HEK293 (cell line): ENCODE measurements around the gene SDC1.
A peak's percentile ranks its signal among the peaks of the same experiment; 100 is the strongest.

ENCODE experiments used
- KLF1 ChIP-seq: fragments of 450-650 bp; formaldehyde crosslinking; IDR thresholded peaks from 2 replicates; pipeline ENCODE4 v1.5.1; 2016; ENCODE audit warnings: missing biosample characterization, missing genetic modification characterization
- KLF8 ChIP-seq: fragments of 450-650 bp; formaldehyde crosslinking; IDR thresholded peaks from 2 replicates; pipeline ENCODE4 v1.5.1; 2016; ENCODE audit warnings: missing biosample characterization, missing genetic modification characterization
- OVOL3 ChIP-seq: fragments of 450-650 bp; formaldehyde crosslinking; IDR thresholded peaks from 2 replicates; pipeline ENCODE4 v1.5.1; 2016; ENCODE audit warnings: missing biosample characterization, missing genetic modification characterization
- SETDB1 ChIP-seq: IDR thresholded peaks from one replicate; pipeline ENCODE4 v1.6.1; 2017; ENCODE audit warnings: mild to moderate bottlenecking, low read length, moderate library complexity, mixed read lengths; ENCODE audit not compliant: insufficient read length
- TCF7L2 ChIP-seq: IDR thresholded peaks from 2 replicates; pipeline ENCODE4 v1.6.1; 2011; ENCODE audit warnings: low read depth, mild to moderate bottlenecking, inconsistent platforms, low read length, moderate library complexity, borderline replicate concordance
- ZBTB20 ChIP-seq: fragments of 450-650 bp; formaldehyde crosslinking; IDR thresholded peaks from 2 replicates; pipeline ENCODE4 v1.5.1; 2016; ENCODE audit warnings: missing biosample characterization, missing genetic modification characterization
- ZBTB21 ChIP-seq: fragments of 450-650 bp; formaldehyde crosslinking; IDR thresholded peaks from 2 replicates; pipeline ENCODE4 v1.5.1; 2017; ENCODE audit warnings: missing biosample characterization, missing genetic modification characterization
- ZEB2 ChIP-seq: fragments of 450-650 bp; formaldehyde crosslinking; IDR thresholded peaks from 2 replicates; pipeline ENCODE4 v1.5.1; 2016; ENCODE audit warnings: missing biosample characterization, missing genetic modification characterization
- ZFHX2 ChIP-seq: fragments of 450-650 bp; formaldehyde crosslinking; conservative IDR thresholded peaks from 2 replicates; pipeline ENCODE4 v1.5.1; 2016; ENCODE audit warnings: missing biosample characterization, missing genetic modification characterization
- ZNF140 ChIP-seq: fragments of 450-650 bp; formaldehyde crosslinking; IDR thresholded peaks from 2 replicates; pipeline ENCODE4 v1.5.1; 2016; ENCODE audit warnings: missing biosample characterization, missing genetic modification characterization
- ZNF211 ChIP-seq: fragments of 450-650 bp; formaldehyde crosslinking; IDR thresholded peaks from 2 replicates; pipeline ENCODE4 v1.5.1; 2016; ENCODE audit warnings: low read depth, missing biosample characterization, missing genetic modification characterization
- ZNF266 ChIP-seq: fragments of 450-650 bp; formaldehyde crosslinking; IDR thresholded peaks from 2 replicates; pipeline ENCODE4 v1.5.1; 2016; ENCODE audit warnings: missing biosample characterization, missing genetic modification characterization, low read depth
- ZNF324 ChIP-seq: fragments of 450-650 bp; formaldehyde crosslinking; IDR thresholded peaks from 2 replicates; pipeline ENCODE4 v1.5.1; 2016; ENCODE audit warnings: missing biosample characterization, missing genetic modification characterization
- ZNF544 ChIP-seq: fragments of 450-650 bp; formaldehyde crosslinking; IDR thresholded peaks from 2 replicates; pipeline ENCODE4 v1.5.0; 2017; ENCODE audit warnings: missing biosample characterization, missing genetic modification characterization
- ZNF549 ChIP-seq: fragments of 450-650 bp; IDR thresholded peaks from 2 replicates; pipeline ENCODE4 v1.5.1; 2018; ENCODE audit warnings: missing biosample characterization, missing genetic modification characterization, mild to moderate bottlenecking, inconsistent platforms, moderate library complexity
- ZNF571 ChIP-seq: fragments of 450-650 bp; formaldehyde crosslinking; IDR thresholded peaks from 2 replicates; pipeline ENCODE4 v1.5.0; 2017; ENCODE audit warnings: missing biosample characterization, missing genetic modification characterization
- ZNF792 ChIP-seq: fragments of 450-650 bp; formaldehyde crosslinking; IDR thresholded peaks from 2 replicates; pipeline ENCODE4 v1.5.1; 2016; ENCODE audit warnings: missing biosample characterization, missing genetic modification characterization
- ZSCAN16 ChIP-seq: fragments of 450-650 bp; formaldehyde crosslinking; IDR thresholded peaks from 2 replicates; pipeline ENCODE4 v1.5.1; 2016; ENCODE audit warnings: missing biosample characterization, missing genetic modification characterization
- ZXDB ChIP-seq: fragments of 450-650 bp; formaldehyde crosslinking; IDR thresholded peaks from 2 replicates; pipeline ENCODE4 v1.5.1; 2016; ENCODE audit warnings: missing biosample characterization, missing genetic modification characterization
- TF ChIP-seq, protein P1 (sequence below): fragments of 450-650 bp; formaldehyde crosslinking; IDR thresholded peaks from 2 replicates; pipeline ENCODE4 v1.5.1; 2016; ENCODE audit warnings: missing biosample characterization, missing genetic modification characterization
- TF ChIP-seq, protein P2 (sequence below): fragments of 450-650 bp; formaldehyde crosslinking; IDR thresholded peaks from 2 replicates; pipeline ENCODE4 v1.5.1; 2016; ENCODE audit warnings: missing biosample characterization, missing genetic modification characterization
- TF ChIP-seq, protein P3 (sequence below): fragments of 450-650 bp; formaldehyde crosslinking; IDR thresholded peaks from 2 replicates; pipeline ENCODE4 v1.5.1; 2017; ENCODE audit warnings: missing biosample characterization, missing genetic modification characterization
- TF ChIP-seq, protein P4 (sequence below): fragments of 450-650 bp; formaldehyde crosslinking; IDR thresholded peaks from 2 replicates; pipeline ENCODE4 v1.5.1; 2016; ENCODE audit warnings: missing biosample characterization, missing genetic modification characterization, borderline replicate concordance
- TF ChIP-seq, protein P5 (sequence below): fragments of 450-650 bp; formaldehyde crosslinking; IDR thresholded peaks from 2 replicates; pipeline ENCODE4 v1.5.1; 2016; ENCODE audit warnings: missing biosample characterization, missing genetic modification characterization
- TF ChIP-seq, protein P6 (sequence below): fragments of 450-650 bp; formaldehyde crosslinking; IDR thresholded peaks from 2 replicates; pipeline ENCODE4 v1.5.1; 2016; ENCODE audit warnings: missing biosample characterization, missing genetic modification characterization
- TF ChIP-seq, protein P7 (sequence below): fragments of 450-650 bp; formaldehyde crosslinking; IDR thresholded peaks from 2 replicates; pipeline ENCODE4 v1.5.1; 2017; ENCODE audit warnings: missing biosample characterization, missing genetic modification characterization

Gene SDC1

DNA sequence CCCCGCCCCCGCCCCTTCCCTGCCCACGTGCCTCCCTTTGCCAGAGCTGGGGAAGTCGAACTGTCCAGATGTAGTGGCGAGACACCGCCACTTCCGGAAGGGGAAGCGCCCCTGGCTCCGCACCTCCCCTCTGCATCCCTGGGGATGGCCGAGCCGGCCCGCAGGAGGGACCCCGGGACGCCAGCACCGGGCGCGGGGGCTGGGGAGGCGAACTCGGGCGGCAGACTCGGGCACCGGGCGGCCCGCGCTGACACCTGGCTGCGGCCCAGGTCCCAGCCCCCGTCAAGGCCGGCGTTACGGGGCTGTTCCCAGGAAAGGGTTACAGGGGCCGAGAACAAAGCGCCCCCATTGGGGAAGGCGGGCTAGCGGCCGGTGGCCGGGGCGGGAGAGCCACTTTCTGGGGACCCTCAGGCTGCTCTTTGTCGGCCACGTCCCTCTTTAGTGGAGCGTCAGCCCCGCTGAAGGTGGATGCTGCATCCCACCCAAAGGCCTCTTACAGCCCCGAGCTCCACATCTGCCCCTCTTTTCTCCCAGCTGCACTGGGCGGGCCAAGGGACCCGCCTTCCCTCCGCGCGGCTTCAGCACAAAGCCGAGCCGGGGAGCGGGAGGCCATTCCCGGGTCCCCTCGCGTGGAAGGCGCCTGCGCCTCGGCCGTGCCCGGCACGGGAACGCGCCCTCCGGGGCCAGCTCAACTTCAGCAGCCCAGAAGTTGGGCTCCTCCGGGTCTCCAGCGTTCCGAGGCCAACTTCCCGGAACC is 1.3 kb downstream of the SDC1 start (continued):
- TF ChIP-seq, protein P1, sequence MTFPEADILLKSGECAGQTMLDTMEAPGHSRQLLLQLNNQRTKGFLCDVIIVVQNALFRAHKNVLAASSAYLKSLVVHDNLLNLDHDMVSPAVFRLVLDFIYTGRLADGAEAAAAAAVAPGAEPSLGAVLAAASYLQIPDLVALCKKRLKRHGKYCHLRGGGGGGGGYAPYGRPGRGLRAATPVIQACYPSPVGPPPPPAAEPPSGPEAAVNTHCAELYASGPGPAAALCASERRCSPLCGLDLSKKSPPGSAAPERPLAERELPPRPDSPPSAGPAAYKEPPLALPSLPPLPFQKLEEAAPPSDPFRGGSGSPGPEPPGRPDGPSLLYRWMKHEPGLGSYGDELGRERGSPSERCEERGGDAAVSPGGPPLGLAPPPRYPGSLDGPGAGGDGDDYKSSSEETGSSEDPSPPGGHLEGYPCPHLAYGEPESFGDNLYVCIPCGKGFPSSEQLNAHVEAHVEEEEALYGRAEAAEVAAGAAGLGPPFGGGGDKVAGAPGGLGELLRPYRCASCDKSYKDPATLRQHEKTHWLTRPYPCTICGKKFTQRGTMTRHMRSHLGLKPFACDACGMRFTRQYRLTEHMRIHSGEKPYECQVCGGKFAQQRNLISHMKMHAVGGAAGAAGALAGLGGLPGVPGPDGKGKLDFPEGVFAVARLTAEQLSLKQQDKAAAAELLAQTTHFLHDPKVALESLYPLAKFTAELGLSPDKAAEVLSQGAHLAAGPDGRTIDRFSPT = 0 out of 2 replicates have a peak, but pooled peaks have one; percentile 16
- TF ChIP-seq OVOL3 (tag by site-specific recombination) = no peak
- no peak for TF ChIP-seq SETDB1
- TF ChIP-seq ZNF792 = no peak
- TF ChIP-seq, protein P2, sequence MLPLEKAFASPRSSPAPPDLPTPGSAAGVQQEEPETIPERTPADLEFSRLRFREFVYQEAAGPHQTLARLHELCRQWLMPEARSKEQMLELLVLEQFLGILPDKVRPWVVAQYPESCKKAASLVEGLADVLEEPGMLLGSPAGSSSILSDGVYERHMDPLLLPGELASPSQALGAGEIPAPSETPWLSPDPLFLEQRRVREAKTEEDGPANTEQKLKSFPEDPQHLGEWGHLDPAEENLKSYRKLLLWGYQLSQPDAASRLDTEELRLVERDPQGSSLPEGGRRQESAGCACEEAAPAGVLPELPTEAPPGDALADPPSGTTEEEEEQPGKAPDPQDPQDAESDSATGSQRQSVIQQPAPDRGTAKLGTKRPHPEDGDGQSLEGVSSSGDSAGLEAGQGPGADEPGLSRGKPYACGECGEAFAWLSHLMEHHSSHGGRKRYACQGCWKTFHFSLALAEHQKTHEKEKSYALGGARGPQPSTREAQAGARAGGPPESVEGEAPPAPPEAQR (tag by site-specific recombination) = no peak
- TF ChIP-seq, protein P3, sequence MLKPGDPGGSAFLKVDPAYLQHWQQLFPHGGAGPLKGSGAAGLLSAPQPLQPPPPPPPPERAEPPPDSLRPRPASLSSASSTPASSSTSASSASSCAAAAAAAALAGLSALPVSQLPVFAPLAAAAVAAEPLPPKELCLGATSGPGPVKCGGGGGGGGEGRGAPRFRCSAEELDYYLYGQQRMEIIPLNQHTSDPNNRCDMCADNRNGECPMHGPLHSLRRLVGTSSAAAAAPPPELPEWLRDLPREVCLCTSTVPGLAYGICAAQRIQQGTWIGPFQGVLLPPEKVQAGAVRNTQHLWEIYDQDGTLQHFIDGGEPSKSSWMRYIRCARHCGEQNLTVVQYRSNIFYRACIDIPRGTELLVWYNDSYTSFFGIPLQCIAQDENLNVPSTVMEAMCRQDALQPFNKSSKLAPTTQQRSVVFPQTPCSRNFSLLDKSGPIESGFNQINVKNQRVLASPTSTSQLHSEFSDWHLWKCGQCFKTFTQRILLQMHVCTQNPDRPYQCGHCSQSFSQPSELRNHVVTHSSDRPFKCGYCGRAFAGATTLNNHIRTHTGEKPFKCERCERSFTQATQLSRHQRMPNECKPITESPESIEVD = no peak
- no peak for TF ChIP-seq ZNF324 (tag by site-specific recombination)
- no peak for TF ChIP-seq ZNF211
- no peak for TF ChIP-seq ZNF571 (tag by site-specific recombination)
- TF ChIP-seq ZNF140 (tag by site-specific recombination) = no peak
- 0 out of 2 replicates have a peak, but pooled peaks have one; percentile 40 for TF ChIP-seq ZXDB (tag by site-specific recombination)
- no peak; the same call in 1 of the 2 replicates for TF ChIP-seq KLF1 (tag by site-specific recombination)
- TF ChIP-seq ZNF266 (tag by site-specific recombination) = no peak
- no peak for TF ChIP-seq ZNF549 (tag by site-specific recombination)
- no peak for TF ChIP-seq KLF8 (tag by site-specific recombination)
- TF ChIP-seq ZBTB21 (tag by site-specific recombination) = no peak
- TF ChIP-seq TCF7L2 = no peak
- TF ChIP-seq ZSCAN16 (tag by site-specific recombination) = no peak
- TF ChIP-seq, protein P4, sequence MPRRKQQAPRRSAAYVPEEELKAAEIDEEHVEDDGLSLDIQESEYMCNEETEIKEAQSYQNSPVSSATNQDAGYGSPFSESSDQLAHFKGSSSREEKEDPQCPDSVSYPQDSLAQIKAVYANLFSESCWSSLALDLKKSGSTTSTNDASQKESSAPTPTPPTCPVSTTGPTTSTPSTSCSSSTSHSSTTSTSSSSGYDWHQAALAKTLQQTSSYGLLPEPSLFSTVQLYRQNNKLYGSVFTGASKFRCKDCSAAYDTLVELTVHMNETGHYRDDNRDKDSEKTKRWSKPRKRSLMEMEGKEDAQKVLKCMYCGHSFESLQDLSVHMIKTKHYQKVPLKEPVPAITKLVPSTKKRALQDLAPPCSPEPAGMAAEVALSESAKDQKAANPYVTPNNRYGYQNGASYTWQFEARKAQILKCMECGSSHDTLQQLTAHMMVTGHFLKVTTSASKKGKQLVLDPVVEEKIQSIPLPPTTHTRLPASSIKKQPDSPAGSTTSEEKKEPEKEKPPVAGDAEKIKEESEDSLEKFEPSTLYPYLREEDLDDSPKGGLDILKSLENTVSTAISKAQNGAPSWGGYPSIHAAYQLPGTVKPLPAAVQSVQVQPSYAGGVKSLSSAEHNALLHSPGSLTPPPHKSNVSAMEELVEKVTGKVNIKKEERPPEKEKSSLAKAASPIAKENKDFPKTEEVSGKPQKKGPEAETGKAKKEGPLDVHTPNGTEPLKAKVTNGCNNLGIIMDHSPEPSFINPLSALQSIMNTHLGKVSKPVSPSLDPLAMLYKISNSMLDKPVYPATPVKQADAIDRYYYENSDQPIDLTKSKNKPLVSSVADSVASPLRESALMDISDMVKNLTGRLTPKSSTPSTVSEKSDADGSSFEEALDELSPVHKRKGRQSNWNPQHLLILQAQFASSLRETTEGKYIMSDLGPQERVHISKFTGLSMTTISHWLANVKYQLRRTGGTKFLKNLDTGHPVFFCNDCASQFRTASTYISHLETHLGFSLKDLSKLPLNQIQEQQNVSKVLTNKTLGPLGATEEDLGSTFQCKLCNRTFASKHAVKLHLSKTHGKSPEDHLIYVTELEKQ (tag by site-specific recombination) = no peak
- TF ChIP-seq, protein P5, sequence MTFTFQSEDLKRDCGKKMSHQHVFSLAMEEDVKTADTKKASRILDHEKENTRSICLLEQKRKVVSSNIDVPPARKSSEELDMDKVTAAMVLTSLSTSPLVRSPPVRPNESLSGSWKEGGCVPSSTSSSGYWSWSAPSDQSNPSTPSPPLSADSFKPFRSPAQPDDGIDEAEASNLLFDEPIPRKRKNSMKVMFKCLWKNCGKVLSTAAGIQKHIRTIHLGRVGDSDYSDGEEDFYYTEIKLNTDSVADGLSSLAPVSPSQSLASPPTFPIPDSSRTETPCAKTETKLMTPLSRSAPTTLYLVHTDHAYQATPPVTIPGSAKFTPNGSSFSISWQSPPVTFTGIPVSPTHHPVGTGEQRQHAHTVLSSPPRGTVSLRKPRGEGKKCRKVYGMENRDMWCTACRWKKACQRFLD (tag by site-specific recombination) = no peak
- TF ChIP-seq ZBTB20 (tag by site-specific recombination) = peak; percentile 88; the same call in 1 of the 2 replicates
- TF ChIP-seq ZFHX2 (tag by site-specific recombination) = peak; percentile 69
- TF ChIP-seq, protein P6, sequence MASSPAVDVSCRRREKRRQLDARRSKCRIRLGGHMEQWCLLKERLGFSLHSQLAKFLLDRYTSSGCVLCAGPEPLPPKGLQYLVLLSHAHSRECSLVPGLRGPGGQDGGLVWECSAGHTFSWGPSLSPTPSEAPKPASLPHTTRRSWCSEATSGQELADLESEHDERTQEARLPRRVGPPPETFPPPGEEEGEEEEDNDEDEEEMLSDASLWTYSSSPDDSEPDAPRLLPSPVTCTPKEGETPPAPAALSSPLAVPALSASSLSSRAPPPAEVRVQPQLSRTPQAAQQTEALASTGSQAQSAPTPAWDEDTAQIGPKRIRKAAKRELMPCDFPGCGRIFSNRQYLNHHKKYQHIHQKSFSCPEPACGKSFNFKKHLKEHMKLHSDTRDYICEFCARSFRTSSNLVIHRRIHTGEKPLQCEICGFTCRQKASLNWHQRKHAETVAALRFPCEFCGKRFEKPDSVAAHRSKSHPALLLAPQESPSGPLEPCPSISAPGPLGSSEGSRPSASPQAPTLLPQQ (tag by site-specific recombination) = no peak
- TF ChIP-seq ZNF544 (tag by site-specific recombination) = no peak
- no peak; the same call in 1 of the 2 replicates for TF ChIP-seq ZEB2 (tag by site-specific recombination)
- TF ChIP-seq, protein P7, sequence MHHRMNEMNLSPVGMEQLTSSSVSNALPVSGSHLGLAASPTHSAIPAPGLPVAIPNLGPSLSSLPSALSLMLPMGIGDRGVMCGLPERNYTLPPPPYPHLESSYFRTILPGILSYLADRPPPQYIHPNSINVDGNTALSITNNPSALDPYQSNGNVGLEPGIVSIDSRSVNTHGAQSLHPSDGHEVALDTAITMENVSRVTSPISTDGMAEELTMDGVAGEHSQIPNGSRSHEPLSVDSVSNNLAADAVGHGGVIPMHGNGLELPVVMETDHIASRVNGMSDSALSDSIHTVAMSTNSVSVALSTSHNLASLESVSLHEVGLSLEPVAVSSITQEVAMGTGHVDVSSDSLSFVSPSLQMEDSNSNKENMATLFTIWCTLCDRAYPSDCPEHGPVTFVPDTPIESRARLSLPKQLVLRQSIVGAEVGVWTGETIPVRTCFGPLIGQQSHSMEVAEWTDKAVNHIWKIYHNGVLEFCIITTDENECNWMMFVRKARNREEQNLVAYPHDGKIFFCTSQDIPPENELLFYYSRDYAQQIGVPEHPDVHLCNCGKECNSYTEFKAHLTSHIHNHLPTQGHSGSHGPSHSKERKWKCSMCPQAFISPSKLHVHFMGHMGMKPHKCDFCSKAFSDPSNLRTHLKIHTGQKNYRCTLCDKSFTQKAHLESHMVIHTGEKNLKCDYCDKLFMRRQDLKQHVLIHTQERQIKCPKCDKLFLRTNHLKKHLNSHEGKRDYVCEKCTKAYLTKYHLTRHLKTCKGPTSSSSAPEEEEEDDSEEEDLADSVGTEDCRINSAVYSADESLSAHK (tag by site-specific recombination) = no peak
